Osteocyte (in vitro differentiated cells): ENCODE measurements around the gene SMAD1. TPM values are rescaled to one million over a fixed set of nuclear protein-coding genes. Genes with fewer than 3 reads are reported as not detected.

Experiments used
- DNase-seq: peaks from one replicate; pipeline ENCODE4 v3.0.0; 2021; ENCODE audit warnings: mixed read lengths; ENCODE audit not compliant: unreplicated experiment; ENCODE audit errors: extremely low spot score
- H3K27ac Mint-ChIP-seq: one replicate; pipeline ENCODE4 v1.8.0; 2021; ENCODE audit warnings: mild to moderate bottlenecking, mixed read lengths; ENCODE audit not compliant: unreplicated experiment
- H3K27me3 Mint-ChIP-seq: one replicate; pipeline ENCODE4 v1.8.0; 2021; ENCODE audit warnings: mixed read lengths; ENCODE audit not compliant: unreplicated experiment
- H3K36me3 Mint-ChIP-seq: one replicate; pipeline ENCODE4 v1.8.0; 2021; ENCODE audit warnings: mixed read lengths; ENCODE audit not compliant: unreplicated experiment
- H3K4me1 Mint-ChIP-seq: one replicate; pipeline ENCODE4 v1.8.0; 2021; ENCODE audit warnings: mixed read lengths; ENCODE audit not compliant: unreplicated experiment
- H3K4me3 Mint-ChIP-seq: one replicate; pipeline ENCODE4 v1.8.0; 2021; ENCODE audit warnings: mild to moderate bottlenecking, moderate library complexity, mixed read lengths; ENCODE audit not compliant: unreplicated experiment
- H3K9me3 Mint-ChIP-seq: one replicate; pipeline ENCODE4 v1.8.0; 2021; ENCODE audit warnings: mixed read lengths; ENCODE audit not compliant: unreplicated experiment
- CTCF ChIP-seq: fragments of 200-600 bp; sonication (generic); IDR thresholded peaks from 2 replicates; pipeline ENCODE4 v1.5.0; 2021; ENCODE audit warnings: antibody characterized with exemption, mild to moderate bottlenecking, moderate library complexity
- total RNA-seq: library from RNA; stranded (reverse); gene quantifications from 2 replicates; pipeline ENCODE4 v1.2.1, GENCODE V29; 2021

The SMAD1 gene
- total RNA-seq, 1 donor from 2014 or later, result 18.1 TPM

DNA sequence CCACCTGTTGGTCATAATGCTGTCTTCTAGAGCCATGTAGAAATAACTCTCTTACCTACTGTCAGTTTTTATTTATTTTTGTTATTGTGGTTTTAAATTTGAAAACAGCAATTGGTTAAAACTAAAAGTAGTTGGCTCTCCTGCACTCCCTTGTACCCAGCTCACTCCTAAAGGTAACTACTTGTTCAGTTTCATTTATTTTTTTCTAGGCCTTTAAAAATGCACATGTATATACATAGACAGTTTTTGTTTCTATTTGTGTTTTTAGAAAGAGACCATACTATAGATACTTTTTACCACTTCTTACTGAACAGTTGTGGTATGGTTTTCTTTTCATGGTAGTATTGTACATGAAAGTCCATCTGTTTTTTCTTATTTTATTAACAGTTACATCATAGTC lies 16.8 kb downstream of the SMAD1 start:
- DNase-seq, result no peak
- H3K4me3 Mint-ChIP-seq, result no peak overlapping the region
- H3K9me3 Mint-ChIP-seq, result no peaks in the 10 kb centered on the region
- H3K27me3 Mint-ChIP-seq, result no peaks in the 10 kb centered on the region
- H3K36me3 Mint-ChIP-seq, result peaks cover 8% of the 10 kb centered on the region
- no peak overlapping the region for H3K27ac Mint-ChIP-seq
- TF ChIP-seq CTCF, result no peak
- peaks cover 17% of the 10 kb centered on the region for H3K4me1 Mint-ChIP-seq

DNA sequence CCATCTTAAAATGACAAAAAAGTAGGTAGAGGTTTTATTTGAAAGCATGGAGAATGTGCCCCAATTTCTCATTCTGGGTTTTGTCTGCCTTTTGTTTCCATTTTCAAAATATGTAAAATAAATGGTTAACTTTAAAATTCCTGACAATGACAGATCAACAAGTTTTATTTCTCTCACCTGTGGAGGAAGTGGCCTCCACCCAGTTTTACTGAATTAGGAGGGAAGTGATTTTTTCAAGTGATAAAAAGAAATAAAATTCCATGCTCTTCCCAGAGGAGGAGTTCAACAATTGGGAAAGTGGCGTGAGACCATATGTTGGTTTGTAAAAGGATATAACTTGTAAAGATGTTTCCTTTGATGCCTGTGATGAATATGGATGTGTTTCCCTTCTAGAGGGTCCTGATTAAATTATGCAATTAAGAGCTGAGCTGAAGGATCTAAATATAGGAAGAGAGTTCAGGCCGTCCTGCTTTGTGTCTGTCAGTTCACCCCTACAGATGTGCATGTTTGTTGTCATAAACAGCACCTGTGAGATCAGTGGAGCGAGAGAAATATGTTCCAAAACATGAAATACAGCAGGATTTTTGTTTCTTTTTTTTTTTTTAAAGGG lies 19.5 kb downstream of the SMAD1 start:
- no peak overlapping the region for H3K4me3 Mint-ChIP-seq
- no peak overlapping the region for H3K27ac Mint-ChIP-seq
- peaks cover 17% of the 10 kb centered on the region for H3K4me1 Mint-ChIP-seq

DNA sequence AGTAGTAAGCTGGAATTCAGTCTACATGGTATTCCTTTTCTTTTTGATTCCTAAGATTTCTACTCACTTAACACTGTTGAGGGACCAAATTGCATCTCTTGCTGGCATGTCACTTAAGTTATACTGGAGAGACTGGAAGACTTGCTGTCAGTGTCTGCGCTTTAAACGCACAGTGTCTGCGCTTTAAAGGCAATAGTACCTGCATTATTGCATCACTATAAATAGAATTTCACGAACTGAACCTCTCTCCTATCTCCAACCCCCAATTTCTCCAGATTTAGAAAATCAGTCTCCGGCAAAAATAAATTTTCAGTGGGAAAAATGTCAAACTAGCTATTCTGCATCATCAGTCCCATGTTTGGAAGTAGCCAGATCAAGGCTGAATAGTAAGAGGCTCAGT lies 21.2 kb downstream of the SMAD1 start:
- Mint-ChIP-seq H3K27ac (no peak overlapping the region), H3K36me3 (peaks cover 6% of the 10 kb centered on the region)

More for the DNA sequence above, 19.5 kb downstream of the SMAD1 start:
- TF ChIP-seq CTCF, result no peak
- DNase-seq, result no peak
- H3K36me3 Mint-ChIP-seq, result peaks cover 6% of the 10 kb centered on the region
- no peaks in the 10 kb centered on the region for H3K9me3 Mint-ChIP-seq
- H3K27me3 Mint-ChIP-seq, result no peaks in the 10 kb centered on the region

GRCh38 chr4:145503486-145504072 lies 21.9 kb downstream of the SMAD1 start:
- H3K27me3 Mint-ChIP-seq, result no peaks in the 10 kb centered on the region
- H3K4me1 Mint-ChIP-seq, result peaks cover 4% of the 10 kb centered on the region
- peaks cover 6% of the 10 kb centered on the region for H3K36me3 Mint-ChIP-seq
- H3K4me3 Mint-ChIP-seq, result no peak overlapping the region
- no peak for DNase-seq
- H3K9me3 Mint-ChIP-seq, result peaks cover 2% of the 10 kb centered on the region
- TF ChIP-seq CTCF, result no peak
- H3K27ac Mint-ChIP-seq, result no peak overlapping the region

More for the DNA sequence above, 21.2 kb downstream of the SMAD1 start:
- H3K4me3 Mint-ChIP-seq, result no peak overlapping the region
- no peaks in the 10 kb centered on the region for H3K27me3 Mint-ChIP-seq
- H3K4me1 Mint-ChIP-seq, result peaks cover 11% of the 10 kb centered on the region
- no peaks in the 10 kb centered on the region for H3K9me3 Mint-ChIP-seq
- TF ChIP-seq CTCF, result no peak
- no peak for DNase-seq

DNA sequence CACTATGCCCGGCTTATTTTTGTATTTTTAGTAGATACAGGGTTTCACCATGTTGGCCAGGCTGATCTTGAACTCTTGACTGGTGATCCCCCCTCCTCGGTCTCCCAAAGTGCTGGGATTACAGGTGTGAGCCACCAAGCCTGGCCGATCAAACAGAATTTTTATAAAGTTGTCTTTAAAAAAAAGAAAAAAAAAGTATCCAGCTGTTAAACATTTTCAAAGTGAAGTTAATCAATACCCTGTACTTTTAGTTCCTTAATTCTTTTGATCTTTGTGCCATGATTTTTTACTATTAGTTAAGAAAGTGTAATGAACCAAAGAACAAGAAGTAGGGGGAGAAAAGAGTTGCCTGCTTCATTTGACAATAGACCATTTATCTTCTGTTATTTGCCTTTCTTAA lies 24.3 kb downstream of the SMAD1 start:
- Mint-ChIP-seq H3K9me3 (peaks cover 10% of the 10 kb centered on the region), H3K36me3 (peaks cover 2% of the 10 kb centered on the region), H3K4me1 (peaks cover 10% of the 10 kb centered on the region), H3K27me3 (no peaks in the 10 kb centered on the region), H3K27ac (no peak overlapping the region), H3K4me3 (no peak overlapping the region)
- no peak for TF ChIP-seq CTCF
- DNase-seq, result no peak
